GM11168 (cell line): ENCODE measurements around the gene FBN1.

Source experiments
- in situ Hi-C: fragments of 300-500 bp; cut with MboI; formaldehyde crosslinking; loops from one replicate; pipeline ENCODE4 v1.12.0; 2022; ENCODE audit warnings: low sequenced_read_pairs; ENCODE audit not compliant: unreplicated experiment

Gene FBN1

DNA sequence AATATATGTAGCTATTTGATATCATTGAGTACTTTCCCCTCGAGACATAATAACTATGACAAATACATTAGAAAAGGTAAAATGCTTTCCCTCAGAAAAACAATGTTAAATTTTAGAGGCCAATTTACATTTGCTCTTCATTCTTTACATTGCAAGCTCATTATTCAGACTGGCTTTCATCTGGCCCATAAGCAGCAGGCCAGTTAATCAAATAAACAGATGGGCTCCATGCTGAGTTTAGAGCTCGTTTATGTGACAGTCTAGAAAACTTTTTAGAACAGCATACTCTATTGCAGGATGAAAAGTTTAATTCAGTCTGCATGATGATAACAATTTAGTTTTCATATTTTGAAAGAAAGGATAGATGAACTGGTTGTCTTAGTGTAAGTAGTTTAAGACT lies 163.7 kb downstream of the FBN1 start:
- in situ Hi-C loops: no loop called here

DNA sequence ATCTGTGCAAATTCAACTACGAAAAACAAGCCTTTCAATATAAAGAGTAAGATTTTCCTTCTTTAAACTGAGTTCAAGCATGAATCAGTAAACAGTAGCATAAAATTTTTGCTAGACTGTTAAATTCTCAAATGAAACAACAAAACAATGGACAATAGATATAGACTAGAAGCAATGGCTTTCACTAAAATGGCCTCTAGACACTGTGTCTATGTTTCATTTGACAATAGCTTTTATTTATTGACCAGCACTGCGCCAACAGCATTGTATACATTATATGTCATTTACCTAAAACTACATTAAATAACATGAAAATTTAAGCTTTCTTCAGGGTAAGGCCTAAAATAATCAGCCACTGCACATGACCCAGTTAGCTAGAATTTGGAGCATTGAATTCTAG lies 165.8 kb downstream of the FBN1 start:
- in situ Hi-C loops: no loop called here

DNA sequence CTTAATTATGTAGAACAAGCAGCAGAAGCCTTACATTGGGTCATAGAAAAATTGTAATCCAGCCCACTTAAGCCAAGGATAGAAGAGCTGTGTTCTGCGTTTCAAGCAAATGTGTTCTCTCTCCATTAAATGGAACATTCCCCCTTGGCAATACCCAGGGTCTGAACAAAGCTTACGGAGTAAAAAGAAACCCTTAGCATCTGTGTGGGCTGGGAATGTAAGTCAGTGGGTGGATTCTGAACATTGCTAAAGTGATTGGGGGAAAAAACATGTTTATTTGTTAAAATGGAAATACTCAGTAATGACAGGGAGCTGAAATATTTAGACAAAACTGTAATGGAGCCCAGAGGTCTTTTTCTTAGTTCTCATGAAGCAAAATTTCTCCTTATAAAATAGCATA lies 166.9 kb downstream of the FBN1 start:
- in situ Hi-C loops: no loop called here

DNA sequence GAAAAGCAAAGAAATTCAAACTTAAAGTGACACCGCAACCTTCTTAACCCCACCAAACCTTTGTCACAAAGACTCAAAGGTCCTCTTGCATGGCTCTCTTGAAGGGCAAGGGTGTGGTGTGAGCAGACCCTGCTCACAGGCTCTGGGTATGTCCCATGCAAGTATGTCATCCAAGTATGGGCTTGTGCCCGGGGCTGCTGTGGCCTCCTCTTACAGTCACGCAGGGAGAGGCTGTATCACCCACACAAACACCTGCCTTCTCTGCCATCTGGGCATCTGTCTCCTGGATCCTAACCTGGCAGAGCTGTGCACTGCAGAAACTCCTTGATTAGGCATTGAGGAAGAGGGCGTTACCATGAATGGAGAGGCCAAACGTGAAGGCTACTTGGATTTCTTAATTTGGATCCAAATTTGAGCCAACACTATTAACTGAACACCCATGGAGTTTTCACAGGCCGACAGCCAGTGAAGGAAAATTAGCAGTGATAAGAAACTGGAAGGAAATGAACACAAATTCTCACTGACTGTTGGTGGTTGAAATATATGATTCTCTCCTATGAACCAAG lies 167.6 kb downstream of the FBN1 start:
- in situ Hi-C loops: no loop called here

DNA sequence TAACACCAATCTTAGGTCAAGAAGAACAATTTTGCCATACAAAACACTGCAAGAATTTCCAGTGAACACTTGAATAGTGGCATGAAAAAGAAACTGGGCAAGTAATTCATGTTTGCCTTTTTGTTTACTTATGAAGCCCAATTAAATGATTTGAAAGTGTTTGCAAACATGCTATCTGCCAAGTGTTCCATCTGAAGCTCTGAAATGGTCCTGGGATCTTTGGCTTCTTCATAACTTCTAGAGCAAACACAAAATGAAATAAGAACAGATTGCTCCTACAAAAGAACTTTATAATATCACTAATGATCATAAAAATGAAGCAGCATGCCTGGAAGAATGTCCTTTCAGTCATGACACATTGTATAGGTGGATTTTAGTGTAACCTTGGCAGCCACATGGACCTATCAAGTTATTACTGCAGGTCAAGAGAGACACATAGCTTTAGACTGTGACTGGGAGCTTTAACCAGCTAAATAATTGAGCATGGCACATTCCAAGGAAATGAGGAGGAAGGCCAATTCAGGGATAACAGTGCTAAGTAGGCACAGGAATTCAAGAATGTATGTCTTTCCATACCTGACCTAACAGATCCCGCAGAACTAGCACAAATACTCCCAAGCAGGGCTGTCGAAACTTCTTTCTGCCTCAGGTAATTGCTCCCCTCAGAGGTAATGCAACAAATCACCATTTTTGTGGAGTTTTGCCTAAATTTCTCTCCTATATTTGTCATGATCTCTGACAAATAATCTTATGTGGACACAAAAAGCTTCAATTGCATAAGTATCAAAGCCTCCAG lies 169.7 kb downstream of the FBN1 start:
- in situ Hi-C loops: no loop called here

DNA sequence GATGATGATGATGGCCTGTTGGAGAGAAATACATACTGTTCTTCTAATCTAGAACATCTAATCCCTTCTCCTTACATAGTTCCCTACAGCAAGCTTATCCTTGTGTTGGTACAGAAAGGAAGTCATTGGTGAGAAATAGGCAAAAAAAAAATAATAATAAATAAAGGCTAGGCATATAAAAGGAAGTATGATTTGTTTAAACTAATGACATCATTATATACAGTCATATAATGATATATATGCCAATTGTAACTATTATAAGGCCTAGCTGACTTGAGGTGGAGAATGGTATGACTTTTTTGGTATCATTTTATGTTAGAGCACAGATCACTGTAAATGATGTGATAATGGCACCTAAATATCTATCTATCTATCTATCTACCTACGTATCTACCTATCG lies 171.8 kb downstream of the FBN1 start:
- in situ Hi-C loops: no loop called here

DNA sequence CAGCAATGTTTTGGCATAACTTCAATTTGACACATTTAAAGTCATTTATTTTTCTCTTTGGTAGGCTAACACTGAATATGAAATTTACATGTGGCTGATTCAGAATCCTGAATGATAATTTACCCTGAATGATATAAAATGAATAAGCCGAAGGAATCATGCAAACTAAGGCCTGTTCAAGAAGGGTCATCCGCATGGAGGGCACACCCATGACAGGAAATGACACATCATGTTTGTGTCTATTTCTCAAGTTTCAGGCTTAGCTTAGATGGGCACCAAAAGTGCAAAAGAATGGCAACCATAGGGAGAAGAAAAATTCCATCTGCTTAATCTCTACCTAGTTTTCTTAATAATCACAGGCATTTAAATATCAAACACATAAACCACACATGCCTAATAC lies 172.8 kb downstream of the FBN1 start:
- in situ Hi-C loops: no loop called here

DNA sequence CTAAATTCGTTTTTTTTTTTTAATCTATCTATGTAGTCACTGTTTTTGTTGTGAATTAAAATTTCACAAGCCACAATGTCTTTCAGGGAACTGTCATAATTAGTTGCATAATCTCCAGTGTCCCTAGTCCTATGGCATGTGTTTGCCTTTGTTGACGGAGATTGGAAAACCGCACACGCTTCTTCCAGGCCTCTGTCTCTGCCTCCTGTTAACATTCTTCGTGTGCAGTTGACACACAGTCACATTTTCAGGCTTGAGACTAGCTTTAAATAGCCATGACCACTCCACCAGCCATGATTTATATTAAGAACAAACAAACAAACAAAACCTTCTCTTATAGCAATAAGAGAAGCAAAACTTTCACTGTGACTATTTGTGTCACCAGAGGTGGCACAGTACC lies 174.4 kb downstream of the FBN1 start:
- in situ Hi-C loops: no loop called here

DNA sequence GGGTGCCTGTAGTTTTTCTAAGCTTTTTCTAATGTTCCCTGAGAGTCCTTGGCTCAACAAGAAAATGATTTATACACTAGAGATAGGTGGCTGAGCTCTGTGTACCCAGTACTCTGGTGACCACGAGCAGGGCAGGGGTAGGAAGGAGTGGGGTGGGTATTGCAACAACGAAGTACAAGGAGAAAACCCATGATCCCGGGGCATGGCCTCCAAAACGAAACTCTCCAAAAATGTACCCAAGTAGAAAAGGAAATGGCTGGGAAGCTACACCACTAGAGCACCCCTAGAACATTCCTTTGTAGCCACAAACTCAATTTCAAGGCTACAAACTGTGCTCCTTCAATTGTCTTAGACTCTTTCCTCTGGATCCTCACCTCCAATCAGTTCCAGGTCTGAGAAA lies 175.4 kb downstream of the FBN1 start:
- in situ Hi-C loops: no loop called here

DNA sequence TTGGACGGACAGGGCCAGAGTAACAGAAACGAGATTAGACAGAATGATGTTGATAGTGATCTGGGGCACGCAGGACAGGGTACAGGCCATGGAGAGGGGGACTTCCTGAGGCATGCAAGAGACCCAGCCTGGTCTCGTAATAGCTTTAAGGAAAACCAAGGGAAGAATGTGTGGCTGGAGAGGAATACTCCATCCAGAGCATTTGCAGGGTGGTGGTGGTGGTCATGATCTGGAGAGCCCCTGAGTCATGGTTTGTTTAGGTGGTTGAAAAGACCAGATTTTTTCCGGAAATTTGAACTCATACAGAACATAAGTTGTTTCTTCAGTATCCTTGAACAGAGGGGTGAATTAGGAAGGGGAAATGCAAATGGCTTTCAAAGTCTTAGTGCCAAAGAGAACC lies 175.8 kb downstream of the FBN1 start:
- in situ Hi-C loops: no loop called here

DNA sequence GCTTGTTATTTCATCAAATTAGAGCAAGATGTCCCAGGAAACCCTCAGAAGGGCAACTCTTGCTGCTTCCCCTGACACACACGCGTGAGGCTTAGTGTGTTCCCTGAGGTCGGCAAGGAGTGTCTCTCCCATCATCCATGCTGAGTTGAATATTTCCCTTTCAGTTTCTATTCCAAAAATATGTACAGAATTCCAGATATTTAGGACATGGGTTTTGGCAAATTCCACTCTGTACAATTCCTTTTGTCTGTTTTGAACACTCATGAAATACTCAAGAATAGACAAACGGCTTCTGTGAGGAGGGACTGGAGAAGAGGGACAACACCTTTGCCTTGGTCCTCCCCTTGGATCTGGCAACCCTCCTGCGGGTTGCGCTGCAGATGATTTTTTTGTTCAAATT lies 176.2 kb downstream of the FBN1 start:
- in situ Hi-C loops: no loop called here

DNA sequence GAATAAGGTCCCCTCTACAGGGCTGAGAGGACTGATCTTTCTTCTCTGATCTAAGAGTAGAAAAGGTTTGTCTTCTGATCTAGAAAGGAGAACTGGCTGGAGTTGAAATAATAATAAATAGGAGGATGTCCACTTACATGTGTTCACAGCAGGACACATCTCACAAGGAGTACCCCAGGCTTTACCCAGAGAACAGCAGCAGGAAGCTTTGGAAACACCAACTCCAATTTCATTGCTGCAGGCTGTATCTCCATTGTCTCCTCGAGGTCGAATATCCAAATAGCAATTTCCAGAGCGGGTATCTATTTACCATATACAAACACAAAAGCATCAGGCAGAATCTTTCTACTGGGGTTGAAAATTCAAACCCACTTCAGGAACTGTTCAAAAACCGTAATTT lies 177.7 kb downstream of the FBN1 start:
- in situ Hi-C loops: no loop called here

DNA sequence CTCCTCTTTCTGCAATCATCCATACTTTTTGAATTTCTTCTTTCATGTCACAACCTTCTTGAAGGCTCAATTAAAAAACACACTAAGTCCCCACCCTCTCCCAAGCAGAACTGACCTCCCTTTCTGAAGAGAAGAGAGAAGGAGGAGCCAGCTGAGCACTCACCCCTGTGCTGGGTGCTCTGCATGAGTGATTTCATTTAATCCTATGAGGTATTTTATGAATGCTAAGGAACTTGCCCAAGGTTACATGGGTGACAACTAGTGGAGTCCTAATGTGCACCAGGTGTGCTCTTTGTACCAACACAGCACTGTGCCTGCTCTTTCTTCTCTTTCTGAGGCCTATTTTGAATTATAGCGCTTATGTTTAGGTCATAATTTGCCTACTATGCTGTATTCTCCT lies 178.7 kb downstream of the FBN1 start:
- in situ Hi-C loops: no loop called here

DNA sequence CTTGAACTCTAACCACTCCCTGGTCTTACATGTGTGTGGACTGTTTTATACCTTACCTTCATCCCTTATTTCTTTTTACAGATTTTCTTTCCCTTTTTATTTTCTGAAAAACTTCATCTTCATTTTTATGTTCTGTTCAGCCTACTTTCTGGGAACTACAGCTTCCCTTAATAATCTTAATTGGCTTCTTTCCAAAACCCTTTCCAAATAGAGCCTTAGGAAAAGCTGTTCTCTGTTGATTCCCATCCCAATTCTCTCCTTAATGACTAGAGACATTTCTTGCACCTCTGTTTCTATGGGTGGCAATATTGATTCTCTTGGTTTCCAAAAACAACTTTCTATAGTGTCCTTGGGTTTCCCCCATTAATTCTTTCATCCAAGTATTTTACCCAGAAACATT lies 179.4 kb downstream of the FBN1 start:
- in situ Hi-C loops: no loop called here

DNA sequence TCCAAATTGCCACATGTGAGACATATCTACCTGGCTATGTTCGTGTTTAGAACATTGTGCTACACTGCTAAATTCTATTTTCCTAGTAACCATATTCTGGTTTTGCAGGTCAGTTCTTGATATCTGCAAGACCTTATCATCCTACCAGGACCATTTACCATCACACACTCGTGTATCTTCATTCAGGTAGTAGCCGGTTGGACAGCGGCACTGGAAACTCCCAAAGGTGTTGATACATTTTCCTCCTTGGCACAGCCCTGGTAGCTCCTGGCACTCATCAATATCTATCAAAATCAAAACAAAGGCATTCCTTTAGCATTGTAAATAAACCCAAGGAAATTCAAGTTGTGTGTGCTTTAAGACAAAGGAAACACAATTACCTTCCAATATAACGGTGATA lies 180.1 kb downstream of the FBN1 start:
- in situ Hi-C loops: no loop called here

DNA sequence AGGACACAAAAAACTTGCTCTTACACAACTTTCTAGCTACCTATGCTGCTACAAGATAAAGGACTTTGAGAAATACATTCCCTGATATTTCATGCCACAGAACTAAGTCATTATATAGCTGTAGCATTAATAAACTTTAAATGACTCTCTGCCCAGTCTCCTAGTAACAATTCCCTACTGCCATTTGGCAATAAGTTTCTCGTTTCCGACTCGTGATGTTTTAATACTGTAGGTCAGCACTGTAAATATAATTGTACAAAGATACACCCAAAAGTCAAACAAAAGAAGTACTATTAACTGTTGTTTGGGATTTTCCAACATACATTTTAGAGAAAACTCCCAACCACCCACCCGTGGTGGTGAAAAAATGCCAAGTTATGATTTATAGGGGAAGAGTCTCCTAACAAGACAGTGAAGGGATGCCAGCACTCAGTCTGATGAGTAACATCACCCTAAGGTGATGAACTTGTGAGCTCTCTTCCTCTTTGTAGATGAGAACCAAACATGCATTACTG lies 182.1 kb downstream of the FBN1 start:
- in situ Hi-C loops: no loop called here

DNA sequence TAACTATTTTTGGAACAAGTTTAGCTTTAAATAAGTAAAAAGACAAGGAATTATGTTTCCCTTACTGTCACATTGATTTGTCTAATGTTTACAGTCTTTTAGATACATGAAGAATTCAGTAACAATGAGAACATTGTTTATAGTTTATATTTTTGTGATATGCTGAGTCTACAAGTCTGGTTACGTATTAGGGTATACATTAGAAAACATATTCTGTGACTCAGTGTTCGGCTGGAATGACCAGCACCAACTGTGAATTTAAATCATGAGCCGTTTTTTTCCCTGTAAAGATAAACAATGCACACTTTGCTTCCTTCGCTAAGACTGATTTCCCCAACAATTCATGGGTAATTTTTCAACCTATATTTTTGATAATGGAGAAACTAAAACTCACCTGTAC lies 182.8 kb downstream of the FBN1 start:
- in situ Hi-C loops: no loop called here

DNA sequence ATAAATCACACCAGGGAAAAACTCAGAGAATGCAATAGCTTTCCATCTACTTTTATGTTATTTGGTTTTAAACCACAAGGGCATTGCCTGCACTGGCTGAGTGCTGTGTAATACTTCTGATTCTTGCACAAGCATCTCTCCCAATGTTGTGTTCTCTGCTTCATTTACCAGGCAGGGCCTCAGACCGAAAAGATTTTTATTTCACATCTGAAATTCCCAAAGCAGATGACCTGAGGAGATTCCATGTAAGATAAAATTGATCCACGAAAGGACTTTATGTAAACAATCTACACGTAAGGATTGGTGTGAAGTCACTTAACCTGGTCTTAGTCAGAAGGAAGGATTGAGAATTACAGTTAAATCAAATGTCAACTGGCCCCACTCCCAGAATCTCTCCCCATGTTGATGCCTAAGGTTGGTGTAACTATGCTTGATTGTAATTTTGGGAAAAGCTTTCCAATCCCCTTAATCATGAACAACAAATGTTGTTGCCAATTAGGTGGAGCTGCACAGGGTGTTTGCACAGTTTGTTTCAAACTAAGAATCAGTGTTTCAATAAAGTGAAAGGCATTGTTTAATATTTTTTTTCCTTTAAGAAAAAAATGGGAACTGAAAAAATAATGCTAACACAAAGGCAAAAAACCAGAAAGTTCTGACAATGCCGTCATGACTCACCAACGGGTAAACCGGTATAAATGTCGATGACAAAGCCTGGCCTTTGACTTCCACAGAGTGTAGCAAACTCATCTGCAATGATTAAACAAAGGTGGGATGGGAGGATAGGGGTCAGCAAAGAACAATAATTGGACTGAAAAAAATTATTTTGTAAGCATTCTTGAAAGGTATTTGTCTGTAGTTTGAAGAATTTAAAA lies 185.7 kb downstream of the FBN1 start:
- in situ Hi-C loops: no loop called here

DNA sequence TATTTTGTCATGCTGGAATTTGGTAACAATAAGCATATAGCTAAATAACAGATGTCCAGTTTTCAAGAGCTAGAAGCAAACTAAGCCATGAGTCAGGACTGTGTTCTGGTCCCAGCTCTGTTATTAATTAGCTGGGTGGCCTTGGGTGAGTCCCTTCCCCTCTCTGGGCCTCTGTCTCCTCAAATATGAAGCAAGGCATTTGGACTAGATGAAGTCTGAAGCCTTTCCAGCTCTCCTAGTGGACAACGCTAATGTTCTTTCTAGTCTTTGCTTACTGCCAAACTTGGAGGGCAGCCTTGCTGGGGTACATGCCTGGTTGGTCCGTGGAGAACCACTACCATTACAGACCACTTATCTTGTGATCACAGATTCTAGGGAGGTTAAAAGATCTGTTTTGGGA lies 186.6 kb downstream of the FBN1 start:
- in situ Hi-C loops: no loop called here

DNA sequence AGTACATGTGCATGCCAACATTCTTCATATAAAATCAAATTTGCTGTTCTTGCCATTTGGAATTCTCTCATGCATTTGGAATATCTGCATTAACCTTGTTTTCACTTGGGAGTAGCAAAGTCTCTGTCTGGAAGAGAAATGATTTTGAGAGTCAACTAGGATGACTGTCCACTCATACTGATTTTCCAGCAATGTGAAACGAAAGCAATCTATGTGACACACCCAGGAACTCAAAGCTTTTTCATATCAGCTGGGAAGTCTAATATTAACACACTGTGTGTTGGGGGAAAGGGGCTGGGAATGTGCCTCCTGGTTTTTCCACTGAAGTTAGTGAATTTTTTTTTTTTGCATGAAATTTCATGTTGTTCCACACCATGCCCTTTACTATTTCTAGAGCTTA lies 189.4 kb downstream of the FBN1 start:
- in situ Hi-C loops: no loop called here

DNA sequence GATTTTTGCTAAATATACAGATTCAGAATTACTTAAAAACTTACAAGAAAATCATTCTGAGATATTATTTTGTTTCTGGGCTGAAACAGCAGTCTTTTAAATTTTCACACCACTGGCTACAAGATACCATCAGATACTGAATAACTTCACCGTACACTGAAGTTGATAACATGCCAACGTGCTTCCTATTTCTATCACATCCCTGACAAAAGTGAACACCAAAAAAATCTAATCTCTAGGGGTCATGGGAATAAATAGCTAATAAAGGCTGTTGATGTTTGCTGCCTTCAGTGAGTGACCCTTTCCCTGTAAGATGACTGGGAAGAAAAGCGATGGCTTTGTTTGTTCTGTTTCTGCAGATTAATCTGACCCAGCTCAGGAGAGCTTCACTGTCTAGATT lies 193.8 kb downstream of the FBN1 start:
- in situ Hi-C loops: no loop called here
